Measurements from ENCODE around the gene WTAP.

DNA sequence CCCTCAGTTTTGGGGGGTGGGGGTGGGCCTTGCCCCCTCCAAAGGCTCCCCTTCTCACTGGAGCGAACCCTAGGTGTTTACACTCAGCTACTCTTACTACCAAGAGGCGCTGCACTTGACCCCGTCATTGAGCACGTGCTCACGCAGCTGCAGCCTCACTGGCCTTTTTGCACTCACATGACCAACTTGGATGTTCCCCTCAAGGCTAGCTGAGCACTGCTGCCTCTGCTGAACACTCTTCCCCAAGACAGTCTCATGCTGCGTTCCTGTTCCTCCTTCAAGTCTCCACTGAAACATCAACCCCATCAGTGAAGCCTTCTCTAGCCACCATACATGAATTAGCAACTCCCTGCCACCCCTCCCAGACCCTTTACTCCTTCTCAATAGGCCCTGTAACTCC lies 38.3 kb upstream of the WTAP start:
- TF ChIP-seq CTCF (conservative IDR thresholded peaks at IDR 0.05), result no peak
- TF ChIP-seq EZH2 (IDR thresholded peaks at IDR 0.05; ENCODE audit: low read depth), result no peak
